ENCODE data around the gene AKNA. TPM values are rescaled to one million over a fixed set of nuclear protein-coding genes. Genes with fewer than 3 reads are reported as not detected.

Gene AKNA
- total RNA-seq, 5 donors from 2014 or later (not counting 1 experiment from before 2014, with no cell fraction given): 382 to 462 (median 415) TPM

DNA sequence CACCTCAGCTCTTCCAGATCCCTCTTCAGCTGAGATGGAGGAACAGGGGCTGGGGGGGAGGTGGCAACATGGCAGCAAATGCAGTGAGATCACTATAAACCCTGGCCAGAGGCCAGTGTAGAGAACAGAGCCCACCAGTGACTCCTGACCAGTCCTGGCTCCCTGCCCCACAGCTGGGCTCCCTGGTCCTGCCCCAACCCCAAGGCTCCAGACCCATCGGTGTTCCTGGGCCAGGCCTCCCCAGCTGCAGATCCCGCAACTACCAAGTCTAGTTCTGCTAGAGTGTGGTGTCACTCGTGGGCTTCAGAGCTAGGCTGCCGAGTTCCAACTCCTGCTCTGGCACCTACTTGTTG is 16.8 kb downstream of the AKNA start:
- H3K36me3 Mint-ChIP-seq: peaks cover 52% of the 10 kb centered on the region
- H3K9me3 Mint-ChIP-seq: no peaks in the 10 kb centered on the region
- DNase-seq (no peak), ATAC-seq (replicated peaks in 1 of 4) (no peak)
- ChIA-PET POLR2A (interaction anchor here (0.6 to 3.9 kb wide), 5 partner anchors 14 to 22 kb away, joined by 3 to 34 read pairs (median 7); partner anchors contain the start of gene AKNA (in 1 of the 2)), CTCF (interaction anchor here in 1 of 2 donors (1.3 kb wide), 1 partner anchor 15 kb away, joined by 3 read pairs; no protein-coding TSS in a partner anchor)
- peak overlapping the region; percentile 96 for H3K27ac ChIP-seq (ENCODE audit: low read length)
- peaks cover 3 to 84% of the 10 kb centered on the region in 2 donors for H3K36me3 ChIP-seq (ENCODE audit: control insufficient read depth in 2 of 2, extremely low read depth in 1 of 2, insufficient read depth in 1 of 2, low read length in 1 of 2)
- no peaks in the 10 kb centered on the region for H3K27me3 ChIP-seq (replicated peaks in 1 of 2; ENCODE audit: control insufficient read depth in 2 of 2, extremely low read depth in 1 of 2, insufficient read depth in 2 of 2, low read length in 1 of 2)
- H3K27ac Mint-ChIP-seq: peak overlapping the region; percentile 86 to 96
- no peaks in the 10 kb centered on the region for H3K27me3 Mint-ChIP-seq
- peak overlapping the region in 1 of 2 donors; percentile 42 for H3K4me3 ChIP-seq (ENCODE audit: control insufficient read depth in 1 of 2, extremely low read depth in 1 of 2, low read length in 1 of 2)
- H3K4me1 ChIP-seq (ENCODE audit: control insufficient read depth in 1 of 2, extremely low read depth in 1 of 2, insufficient read depth in 2 of 2, low read length in 2 of 2): peaks cover 86 to 97% of the 10 kb centered on the region in 2 experiments
- H3K9me3 ChIP-seq: no peaks in the 10 kb centered on the region
- H3K4me3 Mint-ChIP-seq: peak overlapping the region in 2 of 3 donors; percentile 21 to 79
- H3K4me1 Mint-ChIP-seq: peaks cover 91 to 96% (median 95%) of the 10 kb centered on the region in 3 donors
- WGBS (ENCODE audit: insufficient coverage): 60% methylated on average over 1 of the region's 4 CpGs

DNA sequence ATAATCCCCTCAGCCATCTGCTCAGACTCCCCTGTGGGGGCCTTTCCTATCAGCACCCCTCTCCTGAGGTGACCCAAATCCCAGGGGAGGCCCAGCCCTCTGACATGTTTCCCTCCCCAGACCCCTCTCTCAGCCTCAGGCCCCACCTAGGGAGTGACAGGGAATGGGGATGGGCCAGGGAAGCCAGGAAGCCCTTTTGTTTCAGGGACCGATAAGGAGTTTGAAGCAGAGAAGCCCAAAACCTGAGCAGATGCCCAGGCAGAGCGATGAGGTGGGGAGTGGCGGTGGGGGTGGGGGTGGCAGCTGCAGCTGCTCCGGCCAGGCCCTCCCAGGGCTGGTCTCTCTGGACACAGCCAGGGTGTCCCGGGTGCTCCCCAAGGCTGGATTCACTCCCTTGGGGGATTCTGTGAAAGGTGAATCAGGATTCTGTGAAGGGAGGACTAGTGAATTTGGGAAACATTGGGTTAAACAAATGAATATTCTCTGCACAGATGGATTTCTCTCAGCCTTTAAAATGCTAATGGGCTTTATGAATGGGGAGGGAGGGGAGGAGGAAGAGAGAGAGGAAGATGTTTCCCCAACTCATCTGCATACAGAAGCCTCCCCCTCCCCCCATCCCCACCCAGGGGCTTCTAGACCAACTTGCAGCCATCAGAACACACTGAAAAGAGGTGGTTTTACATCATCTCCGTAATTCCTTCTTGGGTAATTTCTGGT is 17.4 kb downstream of the AKNA start:
- ATAC-seq (replicated peaks in 1 of 4): no peak

DNA sequence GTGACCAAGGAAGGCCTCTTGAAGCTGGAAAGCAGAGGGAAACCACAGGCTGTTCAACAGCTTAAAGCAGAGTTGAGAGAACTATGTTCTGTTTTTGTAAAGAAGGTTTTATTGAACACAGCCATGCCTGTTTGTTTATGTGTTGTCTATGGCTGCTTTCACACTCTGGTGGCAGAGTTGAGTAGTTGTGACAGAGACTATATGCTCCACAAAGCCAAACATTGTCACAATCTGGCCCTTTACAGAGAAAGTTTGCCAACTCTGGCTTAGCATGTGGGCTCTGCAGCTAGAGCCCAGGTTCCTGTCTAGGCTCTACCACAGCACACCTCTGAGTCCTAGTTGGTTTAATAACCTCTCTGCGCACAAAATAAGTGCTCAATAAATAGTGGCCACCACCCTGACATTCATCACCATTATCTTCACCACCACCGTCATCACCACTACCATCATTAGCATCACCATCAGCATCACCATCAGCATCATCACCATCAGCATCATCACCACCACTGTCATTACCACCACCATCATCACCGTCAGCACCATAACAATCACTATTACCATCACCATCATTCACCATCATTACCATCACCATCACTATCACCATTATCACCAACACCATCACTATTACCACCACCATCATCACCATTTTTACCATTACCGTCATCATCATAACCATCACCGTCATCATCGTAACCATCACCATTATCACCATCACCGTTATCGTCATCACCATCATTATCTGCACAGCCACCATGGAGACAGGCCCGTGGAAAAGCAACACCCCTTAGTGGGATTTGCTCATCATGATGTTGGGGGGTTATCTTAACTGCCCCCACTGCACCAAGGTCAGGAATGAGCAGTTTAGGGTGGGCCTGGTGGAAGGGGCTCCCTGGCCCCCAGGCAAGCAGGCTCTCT is 18.3 kb downstream of the AKNA start:
- no peaks in the 10 kb centered on the region for H3K9me3 Mint-ChIP-seq
- H3K4me3 Mint-ChIP-seq: peak overlapping the region in 2 of 3 donors; percentile 0 to 79
- Histone ChIP-seq H3K9me3 (no peaks in the 10 kb centered on the region), H3K36me3 (ENCODE audit: control insufficient read depth in 2 of 2, extremely low read depth in 1 of 2, insufficient read depth in 1 of 2, low read length in 1 of 2) (peaks cover 6 to 84% of the 10 kb centered on the region in 2 donors), H3K27ac (ENCODE audit: low read length) (peak overlapping the region; percentile 96), H3K4me1 (ENCODE audit: control insufficient read depth in 1 of 2, extremely low read depth in 1 of 2, insufficient read depth in 2 of 2, low read length in 2 of 2) (peaks cover 86 to 95% of the 10 kb centered on the region in 2 experiments), H3K27me3 (replicated peaks in 1 of 2; ENCODE audit: control insufficient read depth in 2 of 2, extremely low read depth in 1 of 2, insufficient read depth in 2 of 2, low read length in 1 of 2) (no peaks in the 10 kb centered on the region), H3K4me3 (ENCODE audit: control insufficient read depth in 1 of 2, extremely low read depth in 1 of 2, low read length in 1 of 2) (no peak overlapping the region)
- POLR2A ChIA-PET: interaction anchor here (0.5 to 1.4 kb wide), 7 partner anchors 12 to 28 kb away, joined by 3 to 15 read pairs (median 4); partner anchors contain the start of gene AKNA (in 1 of the 2)
- whole genome bisulfite sequencing (ENCODE audit: insufficient coverage): 51% methylated on average over 4 of the region's 9 CpGs
- ATAC-seq (replicated peaks in 1 of 4) (no peak), DNase-seq (peak in 11 of 35 experiments; percentile 13 to 73 (median 38))
- peaks cover 49% of the 10 kb centered on the region for H3K36me3 Mint-ChIP-seq
- peak overlapping the region; percentile 64 to 69 for H3K27ac Mint-ChIP-seq
- no peaks in the 10 kb centered on the region for H3K27me3 Mint-ChIP-seq
- CTCF ChIA-PET: interaction anchor here in 1 of 2 donors (1.0 to 4.7 kb wide), 3 partner anchors 16 to 19 kb away, joined by 3 to 25 read pairs (median 9); partner anchors contain the start of gene AKNA
- peaks cover 88 to 95% (median 94%) of the 10 kb centered on the region in 3 donors for H3K4me1 Mint-ChIP-seq

More for the DNA sequence above, 17.4 kb downstream of the AKNA start:
- H3K27ac Mint-ChIP-seq: peak overlapping the region; percentile 86 to 96
- no peak for DNase-seq
- no peaks in the 10 kb centered on the region for H3K9me3 Mint-ChIP-seq
- ChIA-PET CTCF (interaction anchor here in 1 of 2 donors (1.3 kb wide), 1 partner anchor 16 kb away, joined by 3 read pairs; no protein-coding TSS in a partner anchor), POLR2A (interaction anchor here (1.0 to 3.9 kb wide), 4 partner anchors 14 to 17 kb away, joined by 3 to 34 read pairs (median 6); partner anchors contain the start of gene AKNA (in 1 of the 2))
- H3K36me3 Mint-ChIP-seq: peaks cover 51% of the 10 kb centered on the region
- peak overlapping the region in 2 of 3 donors; percentile 21 to 79 for H3K4me3 Mint-ChIP-seq
- H3K27ac ChIP-seq (ENCODE audit: low read length): peak overlapping the region; percentile 96
- peaks cover 90 to 96% (median 95%) of the 10 kb centered on the region in 3 donors for H3K4me1 Mint-ChIP-seq
- H3K36me3 ChIP-seq (ENCODE audit: control insufficient read depth in 2 of 2, extremely low read depth in 1 of 2, insufficient read depth in 1 of 2, low read length in 1 of 2): peaks cover 6 to 85% of the 10 kb centered on the region in 2 donors
- H3K4me3 ChIP-seq (ENCODE audit: control insufficient read depth in 1 of 2, extremely low read depth in 1 of 2, low read length in 1 of 2): no peak overlapping the region
- 100% methylated on average over 2 of the region's 6 CpGs for WGBS (ENCODE audit: insufficient coverage)
- peaks cover 86 to 97% of the 10 kb centered on the region in 2 experiments for H3K4me1 ChIP-seq (ENCODE audit: control insufficient read depth in 1 of 2, extremely low read depth in 1 of 2, insufficient read depth in 2 of 2, low read length in 2 of 2)
- no peaks in the 10 kb centered on the region for H3K27me3 Mint-ChIP-seq
- no peaks in the 10 kb centered on the region for H3K27me3 ChIP-seq (replicated peaks in 1 of 2; ENCODE audit: control insufficient read depth in 2 of 2, extremely low read depth in 1 of 2, insufficient read depth in 2 of 2, low read length in 1 of 2)
- no peaks in the 10 kb centered on the region for H3K9me3 ChIP-seq

DNA sequence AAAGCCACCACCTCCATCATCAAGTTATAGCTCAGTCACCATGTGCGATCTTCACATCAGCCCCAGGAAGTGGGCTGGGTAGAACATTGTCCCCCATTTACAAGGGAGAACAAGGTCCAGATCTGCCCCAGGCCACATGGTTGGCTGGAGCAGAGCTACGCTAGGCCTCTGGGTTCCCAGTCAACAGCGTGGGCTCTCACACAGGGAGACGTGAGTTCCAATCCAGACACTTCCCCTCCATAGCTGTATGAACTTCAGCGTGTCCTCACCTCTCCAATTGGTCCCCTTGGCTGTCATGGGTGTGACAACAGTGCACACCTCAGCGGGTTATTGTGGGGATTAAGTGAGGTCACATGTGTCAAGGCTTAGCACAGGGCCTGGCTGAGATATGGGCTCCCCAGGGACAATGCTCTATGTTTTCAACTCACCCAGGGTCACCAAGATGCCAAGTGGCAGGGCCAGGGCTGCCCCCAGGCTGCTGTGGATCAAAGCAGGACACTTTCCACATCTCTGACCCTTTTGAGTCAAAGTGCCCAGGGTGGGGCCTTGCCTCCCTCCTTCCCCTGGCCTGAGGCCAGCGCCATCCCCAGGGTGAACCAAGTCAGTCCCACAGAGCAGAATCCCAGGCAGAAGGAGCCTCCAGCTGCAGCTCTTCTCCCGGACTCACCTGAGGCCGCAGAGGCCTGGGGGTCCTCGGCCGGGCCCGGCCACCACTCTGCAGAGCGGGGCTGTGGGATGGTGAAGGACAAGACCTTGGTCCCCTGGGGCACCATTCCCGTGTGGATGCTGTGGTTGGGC is 19.8 kb downstream of the AKNA start:
- Mint-ChIP-seq H3K9me3 (no peaks in the 10 kb centered on the region), H3K4me1 (peaks cover 88 to 96% (median 94%) of the 10 kb centered on the region in 3 donors), H3K36me3 (peaks cover 54% of the 10 kb centered on the region), H3K27ac (peak overlapping the region; percentile 93 to 97), H3K4me3 (peak overlapping the region in 2 of 3 donors; percentile 28 to 77), H3K27me3 (no peaks in the 10 kb centered on the region)
- DNase-seq (peak in 1 of 35 experiments; percentile 44), ATAC-seq (replicated peaks in 1 of 4) (no peak)
- Histone ChIP-seq H3K36me3 (ENCODE audit: control insufficient read depth in 2 of 2, extremely low read depth in 1 of 2, insufficient read depth in 1 of 2, low read length in 1 of 2) (peaks cover 6 to 87% of the 10 kb centered on the region in 2 donors), H3K27ac (ENCODE audit: low read length) (peak overlapping the region; percentile 96), H3K27me3 (replicated peaks in 1 of 2; ENCODE audit: control insufficient read depth in 2 of 2, extremely low read depth in 1 of 2, insufficient read depth in 2 of 2, low read length in 1 of 2) (no peaks in the 10 kb centered on the region), H3K4me1 (ENCODE audit: control insufficient read depth in 1 of 2, extremely low read depth in 1 of 2, insufficient read depth in 2 of 2, low read length in 2 of 2) (peaks cover 88 to 95% of the 10 kb centered on the region in 2 experiments), H3K9me3 (no peaks in the 10 kb centered on the region), H3K4me3 (ENCODE audit: control insufficient read depth in 1 of 2, extremely low read depth in 1 of 2, low read length in 1 of 2) (no peak overlapping the region)
- CTCF ChIA-PET: interaction anchor here (0.5 to 4.7 kb wide), 8 partner anchors 17 to 286 kb away, joined by 3 to 25 read pairs (median 4); partner anchors contain the start of gene AKNA (in 1 of the 2)
- 79% methylated on average over 11 of the region's 14 CpGs for WGBS (ENCODE audit: insufficient coverage)
- POLR2A ChIA-PET: interaction anchor here (0.6 to 2.7 kb wide), 5 partner anchors 16 to 30 kb away, joined by 3 to 16 read pairs (median 3); no protein-coding TSS in a partner anchor

DNA sequence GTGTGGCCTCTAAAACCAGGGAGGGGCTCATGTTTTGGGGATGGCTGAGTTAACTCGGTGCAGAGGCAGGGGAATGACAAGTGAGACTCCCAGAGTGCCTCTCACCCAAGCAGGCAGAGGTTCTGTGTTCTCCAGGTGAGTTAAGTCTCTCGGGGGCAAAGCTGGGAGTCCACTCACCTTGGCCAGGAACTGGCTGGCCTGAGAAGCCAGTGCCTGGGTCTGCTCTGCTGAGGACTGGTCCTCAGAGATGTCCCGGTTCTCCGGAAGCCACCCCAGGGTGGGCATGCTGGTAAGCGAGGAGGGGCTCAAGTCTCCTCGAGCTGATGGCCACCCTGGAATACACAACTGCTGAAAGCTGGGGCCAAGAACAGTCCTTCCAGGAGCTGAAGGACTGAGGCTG is 20.4 kb downstream of the AKNA start:
- Histone ChIP-seq H3K4me1 (ENCODE audit: control insufficient read depth in 1 of 2, extremely low read depth in 1 of 2, insufficient read depth in 2 of 2, low read length in 2 of 2) (peaks cover 85 to 95% of the 10 kb centered on the region in 2 experiments), H3K27ac (ENCODE audit: low read length) (peak overlapping the region; percentile 96), H3K4me3 (ENCODE audit: control insufficient read depth in 1 of 2, extremely low read depth in 1 of 2, low read length in 1 of 2) (no peak overlapping the region), H3K36me3 (ENCODE audit: control insufficient read depth in 2 of 2, extremely low read depth in 1 of 2, insufficient read depth in 1 of 2, low read length in 1 of 2) (peaks cover 6 to 88% of the 10 kb centered on the region in 2 donors), H3K27me3 (replicated peaks in 1 of 2; ENCODE audit: control insufficient read depth in 2 of 2, extremely low read depth in 1 of 2, insufficient read depth in 2 of 2, low read length in 1 of 2) (no peaks in the 10 kb centered on the region), H3K9me3 (no peaks in the 10 kb centered on the region)
- peak overlapping the region; percentile 93 to 97 for H3K27ac Mint-ChIP-seq
- H3K4me1 Mint-ChIP-seq: peaks cover 85 to 95% (median 90%) of the 10 kb centered on the region in 3 donors
- H3K9me3 Mint-ChIP-seq: no peaks in the 10 kb centered on the region
- no peak for DNase-seq
- 51% methylated on average over 4 of the region's 6 CpGs for WGBS (ENCODE audit: insufficient coverage)
- ChIA-PET POLR2A (interaction anchor here in 1 of 2 donors (1.2 to 2.7 kb wide), 4 partner anchors 16 to 30 kb away, joined by 3 to 16 read pairs (median 6); partner anchors contain the start of gene AKNA), CTCF (interaction anchor here (0.5 to 4.7 kb wide), 8 partner anchors 18 to 286 kb away, joined by 3 to 25 read pairs (median 4); partner anchors contain the start of gene AKNA (in 1 of the 2))
- no peak for ATAC-seq (replicated peaks in 1 of 4)
- peak overlapping the region; percentile 53 to 77 (median 59) for H3K4me3 Mint-ChIP-seq
- no peaks in the 10 kb centered on the region for H3K27me3 Mint-ChIP-seq
- H3K36me3 Mint-ChIP-seq: peaks cover 56% of the 10 kb centered on the region

Data from T-cell (primary cell).